Gastrocnemius medialis (tissue), 4 donors: ENCODE data around the gene ACSBG1.

Experiments
- CTCF ChIP-seq, 5 experiments: fragments of 450-650 bp in 3 of 5; fragments of 200-600 bp in 2 of 5; sonication (generic) in 2 of 5; IDR thresholded peaks in 4 of 5; conservative IDR thresholded peaks in 1 of 5; 1 replicate in 4 of 5; 2 replicates in 1 of 5; pipeline ENCODE4 v1.5.1; 2016 to 2019; ENCODE audit warnings: antibody characterized with exemption in 5 of 5, mild to moderate bottlenecking in 3 of 5, moderate library complexity in 3 of 5
- POLR2A ChIP-seq, 2 donors: fragments of 450-650 bp; IDR thresholded peaks; one replicate each; pipeline ENCODE4 v1.6.1; 2017; ENCODE audit warnings: antibody characterized with exemption in 2 of 2, mild to moderate bottlenecking in 2 of 2, moderate library complexity in 2 of 2

GRCh38 chr15:78222745-78223395 is 11.5 kb downstream of the ACSBG1 start:
- no peak for TF ChIP-seq CTCF (IDR thresholded peaks at IDR 0.05 in 4 of 5, conservative IDR thresholded peaks at IDR 0.05 in 1 of 5)
- TF ChIP-seq POLR2A (IDR thresholded peaks at IDR 0.05), result no peak
